ENCODE measurements around the gene UBE4B.

- TF ChIP-seq SIX4 (CRISPR knock-in tag; IDR thresholded peaks at IDR 0.05): no peak
- TF ChIP-seq ZNF652 (CRISPR knock-in tag; IDR thresholded peaks at IDR 0.05; ENCODE audit: borderline replicate concordance, low read depth): no peak
- TF ChIP-seq DR1 (CRISPR knock-in tag; IDR thresholded peaks at IDR 0.05): no peak
- no peak for TF ChIP-seq ZBTB40 (IDR thresholded peaks at IDR 0.05)
- no peak for TF ChIP-seq ZBTB40 (CRISPR knock-in tag; IDR thresholded peaks at IDR 0.05)
- no peak for TF ChIP-seq POLR2A (IDR thresholded peaks at IDR 0.05; ENCODE audit: insufficient read depth in 1 of 2, low read depth in 2 of 2, low read length in 2 of 2)
- TF ChIP-seq ZNF430 (CRISPR knock-in tag; IDR thresholded peaks at IDR 0.05): no peak
- TF ChIP-seq ZBTB26 (CRISPR knock-in tag; IDR thresholded peaks at IDR 0.05; ENCODE audit: borderline replicate concordance): no peak
- TF ChIP-seq ZNF547 (CRISPR knock-in tag; IDR thresholded peaks at IDR 0.05): no peak
- TF ChIP-seq ZNF407 (CRISPR knock-in tag; IDR thresholded peaks at IDR 0.05; ENCODE audit: not compliant biosample characterization): no peak
- TF ChIP-seq CTCF (CRISPR knock-in tag; IDR thresholded peaks at IDR 0.05): no peak
- no peak for TF ChIP-seq MYC (CRISPR knock-in tag; IDR thresholded peaks at IDR 0.05; ENCODE audit: borderline replicate concordance)
- no peak for TF ChIP-seq NR0B2 (CRISPR knock-in tag; IDR thresholded peaks at IDR 0.05)
- no peak for TF ChIP-seq RAD21 (CRISPR knock-in tag; IDR thresholded peaks at IDR 0.05)
- TF ChIP-seq ZNF296 (CRISPR knock-in tag; conservative IDR thresholded peaks at IDR 0.05): no peak
Observed at GRCh38 chr1:10060311-10061100, 27.7 kb downstream of the UBE4B start.

All from HepG2 (cell line).